Adrenal gland (tissue), 5 donors: ENCODE measurements around the gene HBE1.

Experiments used
- POLR2A ChIP-seq, 2 donors: fragments of 450-650 bp; IDR thresholded peaks; one replicate each; pipeline ENCODE4 v1.6.1; 2017; ENCODE audit warnings: antibody characterized with exemption in 2 of 2, mild to moderate bottlenecking in 2 of 2, moderate library complexity in 1 of 2
- TF ChIP-seq, protein P1 (sequence below), 6 experiments: fragments of 450-650 bp in 4 of 6; fragments of 200-600 bp in 2 of 6; sonication (generic) in 1 of 6; IDR thresholded peaks; 1 replicate in 5 of 6; 2 replicates in 1 of 6; pipeline versions ENCODE4 v1.5.1 to v1.8.0; 2016 to 2021; ENCODE audit warnings: antibody characterized with exemption in 6 of 6, mild to moderate bottlenecking in 2 of 6, moderate library complexity in 1 of 6
- donor health status: DM: no; HTN: no; CAD: no.

DNA sequence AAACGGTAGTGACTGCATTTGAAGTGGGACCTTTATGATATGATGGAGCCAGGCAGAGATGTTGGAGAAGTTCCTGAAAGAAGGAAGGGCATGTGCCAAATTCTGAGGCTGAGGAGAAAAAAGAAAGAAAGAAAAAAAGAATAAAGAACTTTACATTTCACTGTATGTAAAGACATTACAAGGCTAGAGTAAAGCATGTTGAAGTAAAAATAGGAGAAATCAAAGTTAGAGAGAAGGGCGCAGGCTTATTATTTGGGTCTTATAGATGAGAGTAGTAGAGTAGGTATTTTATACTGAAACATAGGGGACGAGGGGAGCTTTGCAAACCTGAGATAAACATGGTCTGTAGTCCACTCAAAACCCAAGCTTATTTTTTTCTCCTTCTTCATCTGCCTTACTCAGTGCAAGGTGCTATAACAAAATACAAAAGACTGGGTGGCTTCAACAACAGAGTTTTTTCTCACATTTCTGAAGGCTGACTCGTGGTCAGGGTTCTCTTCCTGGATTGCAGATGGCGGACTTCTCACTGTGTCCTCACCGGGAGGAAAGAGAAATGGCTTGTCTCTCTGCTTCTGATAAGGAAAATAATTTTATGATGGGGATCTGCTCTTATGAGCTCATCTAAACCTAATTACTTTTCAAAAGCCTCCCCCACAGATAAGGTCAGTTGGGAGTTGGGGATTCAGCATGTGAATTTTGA lies 22.8 kb downstream of the HBE1 start:
- TF ChIP-seq, protein P1, sequence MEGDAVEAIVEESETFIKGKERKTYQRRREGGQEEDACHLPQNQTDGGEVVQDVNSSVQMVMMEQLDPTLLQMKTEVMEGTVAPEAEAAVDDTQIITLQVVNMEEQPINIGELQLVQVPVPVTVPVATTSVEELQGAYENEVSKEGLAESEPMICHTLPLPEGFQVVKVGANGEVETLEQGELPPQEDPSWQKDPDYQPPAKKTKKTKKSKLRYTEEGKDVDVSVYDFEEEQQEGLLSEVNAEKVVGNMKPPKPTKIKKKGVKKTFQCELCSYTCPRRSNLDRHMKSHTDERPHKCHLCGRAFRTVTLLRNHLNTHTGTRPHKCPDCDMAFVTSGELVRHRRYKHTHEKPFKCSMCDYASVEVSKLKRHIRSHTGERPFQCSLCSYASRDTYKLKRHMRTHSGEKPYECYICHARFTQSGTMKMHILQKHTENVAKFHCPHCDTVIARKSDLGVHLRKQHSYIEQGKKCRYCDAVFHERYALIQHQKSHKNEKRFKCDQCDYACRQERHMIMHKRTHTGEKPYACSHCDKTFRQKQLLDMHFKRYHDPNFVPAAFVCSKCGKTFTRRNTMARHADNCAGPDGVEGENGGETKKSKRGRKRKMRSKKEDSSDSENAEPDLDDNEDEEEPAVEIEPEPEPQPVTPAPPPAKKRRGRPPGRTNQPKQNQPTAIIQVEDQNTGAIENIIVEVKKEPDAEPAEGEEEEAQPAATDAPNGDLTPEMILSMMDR (IDR thresholded peaks at IDR 0.05), result no peak
- no peak for TF ChIP-seq POLR2A (IDR thresholded peaks at IDR 0.05)
